Trophoblast cell (in vitro differentiated cells and primary cell): ENCODE measurements around the gene EPHA3.

Experiments
- DNase-seq, 2 donors: peaks; one replicate each; pipeline ENCODE4 v3.0.0-alpha.2; 2016
- H2AFZ ChIP-seq: 2 replicates; pipeline ENCODE4 v1.6.1; 2013; ENCODE audit warnings: low read length, moderate library complexity, mild to moderate bottlenecking; ENCODE audit not compliant: insufficient read depth, poor library complexity
- H2AK5ac ChIP-seq: 2 replicates; pipeline ENCODE4 v1.6.1; 2013; ENCODE audit warnings: mild to moderate bottlenecking, low read length
- H2BK120ac ChIP-seq: 2 replicates; pipeline ENCODE4 v1.6.1; 2013; ENCODE audit warnings: low read length, mild to moderate bottlenecking, moderate library complexity; ENCODE audit not compliant: insufficient read depth, poor library complexity
- H2BK12ac ChIP-seq: 2 replicates; pipeline ENCODE4 v1.6.1; 2013; ENCODE audit warnings: mild to moderate bottlenecking, low read length, moderate library complexity
- H2BK5ac ChIP-seq: 2 replicates; pipeline ENCODE4 v1.6.1; 2013; ENCODE audit warnings: low read length, low read depth, moderate library complexity, mild to moderate bottlenecking; ENCODE audit not compliant: poor library complexity
- H3K14ac ChIP-seq: 2 replicates; pipeline ENCODE4 v1.6.1; 2013; ENCODE audit warnings: mild to moderate bottlenecking, low read length
- H3K18ac ChIP-seq: 2 replicates; pipeline ENCODE4 v1.6.1; 2013; ENCODE audit warnings: mild to moderate bottlenecking, low read length
- H3K23ac ChIP-seq: 2 replicates; pipeline ENCODE4 v1.6.1; 2013; ENCODE audit warnings: low read length
- H3K27ac ChIP-seq: 2 replicates; pipeline ENCODE4 v1.5.1; 2013; ENCODE audit warnings: low read depth, mild to moderate bottlenecking, inconsistent platforms, low read length, moderate library complexity
- H3K27me3 ChIP-seq: 2 replicates; pipeline ENCODE4 v1.6.1; 2013; ENCODE audit warnings: inconsistent platforms, mild to moderate bottlenecking, low read length, moderate library complexity; ENCODE audit not compliant: insufficient read depth
- H3K36me3 ChIP-seq, 2 experiments: 1 replicate in 1 of 2; 2 replicates in 1 of 2; pipeline ENCODE4 v1.6.1; 2013; ENCODE audit warnings: low read length in 2 of 2, mild to moderate bottlenecking in 2 of 2, moderate library complexity in 1 of 2; ENCODE audit not compliant: insufficient read depth in 2 of 2, control insufficient read depth in 1 of 2
- H3K4ac ChIP-seq: 2 replicates; pipeline ENCODE4 v1.6.1; 2013; ENCODE audit warnings: low read depth, mild to moderate bottlenecking, low read length, moderate library complexity
- H3K4me1 ChIP-seq, 2 experiments: 1 replicate in 1 of 2; 2 replicates in 1 of 2; pipeline ENCODE4 v1.6.1; 2013; ENCODE audit warnings: low read length in 2 of 2, mild to moderate bottlenecking in 2 of 2, moderate library complexity in 1 of 2; ENCODE audit not compliant: insufficient read depth in 2 of 2, control insufficient read depth in 1 of 2
- H3K4me2 ChIP-seq: 2 replicates; pipeline ENCODE4 v1.6.1; 2013; ENCODE audit warnings: inconsistent platforms, mild to moderate bottlenecking, low read length, moderate library complexity
- H3K4me3 ChIP-seq: 2 replicates; pipeline ENCODE4 v1.5.1; 2013; ENCODE audit warnings: mild to moderate bottlenecking, low read depth, low read length, inconsistent platforms
- H3K79me1 ChIP-seq: one replicate; pipeline ENCODE4 v1.6.1; 2013; ENCODE audit warnings: low read length
- H3K79me2 ChIP-seq: 2 replicates; pipeline ENCODE4 v1.6.1; 2013; ENCODE audit warnings: low read length, mild to moderate bottlenecking; ENCODE audit not compliant: control insufficient read depth, insufficient read depth, poor library complexity
- H3K9ac ChIP-seq: 2 replicates; pipeline ENCODE4 v1.6.1; 2013; ENCODE audit warnings: mild to moderate bottlenecking, low read length
- H3K9me3 ChIP-seq: 2 replicates; pipeline ENCODE4 v1.6.1; 2013; ENCODE audit warnings: low read depth, mild to moderate bottlenecking, control low read depth, inconsistent platforms, low read length; ENCODE audit not compliant: insufficient read depth
- H4K12ac ChIP-seq: 2 replicates; pipeline ENCODE4 v1.6.1; 2013; ENCODE audit warnings: low read depth, mild to moderate bottlenecking, low read length, moderate library complexity
- H4K8ac ChIP-seq: 2 replicates; pipeline ENCODE4 v1.6.1; 2013; ENCODE audit warnings: low read depth, mild to moderate bottlenecking, low read length, moderate library complexity
- H4K91ac ChIP-seq: one replicate; pipeline ENCODE4 v1.6.1; 2013; ENCODE audit warnings: low read depth, mild to moderate bottlenecking, low read length, moderate library complexity
- WGBS: extraction: QIAGEN DNeasy Blood & Tissue Kit; methylation state at CpG from one replicate; pipeline ENCODE4 v1.1.7; 2013; ENCODE audit warnings: missing lambda C conversion rate; ENCODE audit not compliant: insufficient read length, insufficient coverage; ENCODE audit errors: extremely low coverage; 5-methylcytosine and 5-hydroxymethylcytosine counted together

EPHA3 gene

GRCh38 chr3:89436846-89437245 lies 329.4 kb downstream of the EPHA3 start:
- Histone ChIP-seq H3K27me3 (no peaks in the 10 kb centered on the region), H4K8ac (no peak overlapping the region), H3K9ac (no peak overlapping the region), H3K23ac (no peak overlapping the region), H3K27ac (no peak overlapping the region), H3K36me3 (no peaks in the 10 kb centered on the region), H2BK12ac (no peak overlapping the region), H3K79me2 (no peaks in the 10 kb centered on the region), H3K18ac (no peak overlapping the region), H3K9me3 (no peaks in the 10 kb centered on the region), H3K4me2 (no peak overlapping the region), H2BK120ac (no peak overlapping the region), H3K79me1 (no peaks in the 10 kb centered on the region), H3K4ac (no peak overlapping the region), H3K4me3 (no peak overlapping the region), H2AFZ (no peak overlapping the region), H3K4me1 (no peaks in the 10 kb centered on the region), H2AK5ac (no peak overlapping the region), H4K91ac (no peak overlapping the region), H2BK5ac (no peak overlapping the region), H4K12ac (no peak overlapping the region), H3K14ac (no peak overlapping the region)
- no CpG with 5 or more reads among the region's 3 CpGs for WGBS
- DNase-seq, result no peak

- no peak overlapping the region for H2AK5ac ChIP-seq
- no CpG with 5 or more reads among the region's 4 CpGs for WGBS
- no peak overlapping the region for H3K9ac ChIP-seq
- no peak overlapping the region for H2BK120ac ChIP-seq
- no peaks in the 10 kb centered on the region for H3K4me1 ChIP-seq
- H4K8ac ChIP-seq, result no peak overlapping the region
- H3K27me3 ChIP-seq, result no peaks in the 10 kb centered on the region
- no peak overlapping the region for H3K4me2 ChIP-seq
- no peaks in the 10 kb centered on the region for H3K9me3 ChIP-seq
- no peaks in the 10 kb centered on the region for H3K79me2 ChIP-seq
- H3K18ac ChIP-seq, result no peak overlapping the region
- no peaks in the 10 kb centered on the region for H3K36me3 ChIP-seq
- no peak overlapping the region for H4K12ac ChIP-seq
- no peak overlapping the region for H3K23ac ChIP-seq
- no peak overlapping the region for H3K4me3 ChIP-seq
- no peak overlapping the region for H3K14ac ChIP-seq
- DNase-seq, result peak in 1 of 2 donors; percentile 14
- no peak overlapping the region for H2BK12ac ChIP-seq
- H2AFZ ChIP-seq, result no peak overlapping the region
- H3K79me1 ChIP-seq, result no peaks in the 10 kb centered on the region
- no peak overlapping the region for H4K91ac ChIP-seq
- H2BK5ac ChIP-seq, result no peak overlapping the region
- H3K4ac ChIP-seq, result no peak overlapping the region
- no peak overlapping the region for H3K27ac ChIP-seq
Observed at GRCh38 chr3:89440386-89440785, 333.0 kb downstream of the EPHA3 start.

- H3K14ac ChIP-seq, result no peak overlapping the region
- H3K23ac ChIP-seq, result no peak overlapping the region
- DNase-seq, result no peak
- no peaks in the 10 kb centered on the region for H3K27me3 ChIP-seq
- H3K4me1 ChIP-seq, result no peaks in the 10 kb centered on the region
- no peak overlapping the region for H2BK12ac ChIP-seq
- no peak overlapping the region for H3K4me3 ChIP-seq
- H4K91ac ChIP-seq, result no peak overlapping the region
- no peak overlapping the region for H3K4ac ChIP-seq
- no peak overlapping the region for H2BK120ac ChIP-seq
- no peaks in the 10 kb centered on the region for H3K36me3 ChIP-seq
- H3K9ac ChIP-seq, result no peak overlapping the region
- H3K9me3 ChIP-seq, result no peaks in the 10 kb centered on the region
- no peak overlapping the region for H2AK5ac ChIP-seq
- no peaks in the 10 kb centered on the region for H3K79me1 ChIP-seq
- no peak overlapping the region for H4K12ac ChIP-seq
- no peak overlapping the region for H3K18ac ChIP-seq
- no peak overlapping the region for H2BK5ac ChIP-seq
- no peak overlapping the region for H2AFZ ChIP-seq
- no peaks in the 10 kb centered on the region for H3K79me2 ChIP-seq
- no peak overlapping the region for H3K27ac ChIP-seq
- H4K8ac ChIP-seq, result no peak overlapping the region
- H3K4me2 ChIP-seq, result no peak overlapping the region
Observed at GRCh38 chr3:89441141-89441540, 333.7 kb downstream of the EPHA3 start.

- Histone ChIP-seq H3K9me3 (no peaks in the 10 kb centered on the region), H2BK12ac (no peak overlapping the region), H2BK120ac (no peak overlapping the region), H2AFZ (no peak overlapping the region), H3K4ac (no peak overlapping the region), H3K27ac (no peak overlapping the region), H3K18ac (no peak overlapping the region), H3K36me3 (no peaks in the 10 kb centered on the region), H3K4me3 (no peak overlapping the region), H3K79me1 (no peaks in the 10 kb centered on the region), H4K8ac (no peak overlapping the region), H3K4me1 (no peaks in the 10 kb centered on the region), H4K12ac (no peak overlapping the region), H3K14ac (no peak overlapping the region), H3K9ac (no peak overlapping the region), H3K23ac (no peak overlapping the region), H2AK5ac (no peak overlapping the region), H3K79me2 (no peaks in the 10 kb centered on the region), H4K91ac (no peak overlapping the region), H2BK5ac (no peak overlapping the region), H3K4me2 (no peak overlapping the region), H3K27me3 (no peaks in the 10 kb centered on the region)
- no CpG with 5 or more reads among the region's 1 CpG for WGBS
- DNase-seq, result no peak
Observed at GRCh38 chr3:89446593-89446992, 339.2 kb downstream of the EPHA3 start.
